HepG2 (cell line): ENCODE measurements around the gene FOCAD.

Experiments used
- CREB1 ChIP-seq, 2 experiments: fragments of 450-650 bp in 1 of 2; IDR thresholded peaks; 2 replicates each; pipeline ENCODE4 v1.6.1; 2016 to 2017; ENCODE audit warnings: control low read depth in 1 of 2, mild to moderate bottlenecking in 1 of 2, missing compliant biosample characterization in 1 of 2, missing genetic modification characterization in 1 of 2
- ETV5 ChIP-seq: IDR thresholded peaks from 2 replicates; pipeline ENCODE4 v1.6.1; 2018; ENCODE audit warnings: missing biosample characterization, missing genetic modification reagents, inconsistent platforms, borderline replicate concordance
- FOXC1 ChIP-seq: sonication (generic); formaldehyde crosslinking; IDR thresholded peaks from 2 replicates; pipeline ENCODE4 v1.8.0; 2022; ENCODE audit warnings: mild to moderate bottlenecking, missing genetic modification reagents, borderline replicate concordance
- HIVEP1 ChIP-seq: sonication (generic); formaldehyde crosslinking; IDR thresholded peaks from 2 replicates; pipeline ENCODE4 v1.4.0; 2020; ENCODE audit warnings: mild to moderate bottlenecking, missing genetic modification reagents
- ZSCAN5A ChIP-seq: sonication (generic); formaldehyde crosslinking; IDR thresholded peaks from 2 replicates; pipeline ENCODE4 v1.8.0; 2022; ENCODE audit warnings: mild to moderate bottlenecking, missing genetic modification reagents, borderline replicate concordance

- TF ChIP-seq ZSCAN5A (no peak), CREB1 (IDR thresholded peaks at IDR 0.05) (no peak), CREB1 (CRISPR knock-in tag; IDR thresholded peaks at IDR 0.05) (no peak), ETV5 (CRISPR knock-in tag) (no peak), HIVEP1 (CRISPR knock-in tag) (no peak), FOXC1 (CRISPR knock-in tag) (no peak)
These were observed 344.4 kb downstream of the FOCAD start for GRCh38 chr9:21028466-21028865.
